HepG2 (cell line): Measurements from ENCODE around the gene SERTAD3. TPM values are rescaled to one million over a fixed set of nuclear protein-coding genes. Genes with fewer than 3 reads are reported as not detected.

Experiments
- DMTF1 ChIP-seq: sonication (generic); formaldehyde crosslinking; IDR thresholded peaks from 2 replicates; pipeline ENCODE4 v1.4.0; 2020; ENCODE audit warnings: mild to moderate bottlenecking, missing genetic modification reagents
- DZIP1 ChIP-seq: sonication (generic); formaldehyde crosslinking; IDR thresholded peaks from 2 replicates; pipeline ENCODE4 v1.5.0; 2020; ENCODE audit warnings: mild to moderate bottlenecking, missing genetic modification reagents
- JUN ChIP-seq: sonication (generic); formaldehyde crosslinking; IDR thresholded peaks from 2 replicates; pipeline ENCODE4 v1.4.0; 2020; ENCODE audit warnings: mild to moderate bottlenecking, missing genetic modification reagents
- KDM5A ChIP-seq: fragments of 200-600 bp; sonication (generic); IDR thresholded peaks from 2 replicates; pipeline ENCODE4 v1.7.0; 2018; ENCODE audit warnings: antibody characterized with exemption, mild to moderate bottlenecking, low read length, borderline replicate concordance
- NR0B2 ChIP-seq: sonication (generic); formaldehyde crosslinking; IDR thresholded peaks from 2 replicates; pipeline ENCODE4 v1.4.0; 2020; ENCODE audit warnings: mild to moderate bottlenecking, missing genetic modification reagents
- PAXIP1 ChIP-seq: sonication (generic); formaldehyde crosslinking; conservative IDR thresholded peaks from 2 replicates; pipeline ENCODE4 v1.4.0; 2020; ENCODE audit warnings: mild to moderate bottlenecking, missing genetic modification reagents, moderate library complexity
- RFX1 ChIP-seq: fragments of 450-650 bp; IDR thresholded peaks from 2 replicates; pipeline ENCODE4 v1.6.1; 2017
- TGIF2 ChIP-seq: IDR thresholded peaks from 2 replicates; pipeline ENCODE4 v1.6.1; 2016; ENCODE audit warnings: control low read depth, missing compliant biosample characterization
- ZNF678 ChIP-seq: sonication (generic); formaldehyde crosslinking; IDR thresholded peaks from 2 replicates; pipeline ENCODE4 v1.4.0; 2020; ENCODE audit warnings: mild to moderate bottlenecking, missing genetic modification reagents
- ZNF740 ChIP-seq: sonication (generic); formaldehyde crosslinking; IDR thresholded peaks from 2 replicates; pipeline ENCODE4 v1.4.0; 2020; ENCODE audit warnings: missing genetic modification reagents
- ZNF780A ChIP-seq: sonication (generic); formaldehyde crosslinking; IDR thresholded peaks from 2 replicates; pipeline ENCODE4 v1.8.0; 2022; ENCODE audit warnings: mild to moderate bottlenecking, missing genetic modification reagents, moderate library complexity
- ZNF839 ChIP-seq: sonication (generic); formaldehyde crosslinking; IDR thresholded peaks from 2 replicates; pipeline ENCODE4 v1.4.0; 2020; ENCODE audit warnings: missing genetic modification reagents, mild to moderate bottlenecking, borderline replicate concordance
- polyA plus RNA-seq, 8 experiments: library from polyadenylated mRNA; depleted of rRNA in 3 of 8; stranded (reverse) in 7 of 8; unstranded in 1 of 8; fragments of >200 nt; fragmentation: Illumina TruSeq in 4 of 8; extraction: Trizol in 4 of 8; gene quantifications; 2 replicates each; pipeline versions ENCODE4 v1.2.1 to v1.2.3, GENCODE V29; 2011 to 2016; ENCODE audit warnings: low read depth in 4 of 8, missing spikeins in 1 of 8, mixed read lengths in 1 of 8; ENCODE audit not compliant: insufficient read depth in 1 of 8
- total RNA-seq, 5 experiments: library from RNA; depleted of rRNA; stranded (reverse); fragments of >200 nt; fragmentation: Illumina TruSeq; extraction: Trizol; gene quantifications; 2 replicates each; pipeline ENCODE4 v1.2.3, GENCODE V29; 2016; ENCODE audit warnings: low read depth in 1 of 5

SERTAD3 gene
- total and polyA plus RNA-seq, 2 of the 13 experiments (the other 11 are each of a cell fraction or from before 2014, with no cell fraction given) = 9.6 to 16.9 TPM

GRCh38 chr19:40465557-40466218 lies 21.6 kb upstream of the SERTAD3 start, which contains the start of gene BLVRB (continued):
- TF ChIP-seq DMTF1 (CRISPR knock-in tag) (no peak), ZNF839 (CRISPR knock-in tag) (no peak), JUN (CRISPR knock-in tag) (0 out of 2 replicates have a peak, but pooled peaks have one; percentile 38), ZNF780A (CRISPR knock-in tag) (no peak), DZIP1 (CRISPR knock-in tag) (no peak), KDM5A (no peak; the same call in 1 of the 2 replicates), PAXIP1 (CRISPR knock-in tag) (peak; percentile 59), NR0B2 (peak; percentile 34; the same call in 1 of the 2 replicates), TGIF2 (0 out of 2 replicates have a peak, but pooled peaks have one; percentile 34), ZNF678 (CRISPR knock-in tag) (no peak), RFX1 (peak; percentile 29; the same call in 1 of the 2 replicates), ZNF740 (CRISPR knock-in tag) (peak; percentile 91; the same call in 1 of the 2 replicates)
